ENCODE measurements around the gene KIF25. TPM values are rescaled to one million over a fixed set of nuclear protein-coding genes. Genes with fewer than 3 reads are reported as not detected.

The KIF25 gene
- total RNA-seq, 2 donors from 2014 or later, result 0.28 to 0.82 TPM

- Histone ChIP-seq H3K27me3 (replicated peaks; ENCODE audit: insufficient read depth) (no peaks in the 10 kb centered on the region), H3K4me3 (no peak overlapping the region), H3K27ac (no peak overlapping the region), H3K36me3 (peaks cover 11 to 15% of the 10 kb centered on the region in 2 donors), H3K9me3 (no peaks in the 10 kb centered on the region), H3K4me1 (replicated peaks) (no peaks in the 10 kb centered on the region)
- 91% methylated on average over 29 of the region's 29 CpGs for WGBS
- intact Hi-C loops (cut with DNase I), result no loop called here
- TF ChIP-seq POLR2A (IDR thresholded peaks at IDR 0.05) (no peak), CTCF (IDR thresholded peaks at IDR 0.05) (no peak), POLR2AphosphoS5 (IDR thresholded peaks at IDR 0.05) (no peak)
- DNase-seq (ENCODE audit: low spot score), result no peak
Observed at GRCh38 chr6:167951781-167952511, 45.5 kb upstream of the KIF25 start.

GRCh38 chr6:167952512-167952859, 45.0 kb upstream of the KIF25 start:
- H3K36me3 ChIP-seq, result peaks cover 11 to 15% of the 10 kb centered on the region in 2 donors
- intact Hi-C loops (cut with DNase I), result no loop called here
- 63% methylated on average over 1 of the region's 1 CpG for WGBS

GRCh38 chr6:167953551-167953950, 43.9 kb upstream of the KIF25 start:
- no peaks in the 10 kb centered on the region for H3K27me3 ChIP-seq (replicated peaks; ENCODE audit: insufficient read depth)
- WGBS, result 92% methylated on average over 5 of the region's 5 CpGs
- no peak overlapping the region for H3K27ac ChIP-seq
- TF ChIP-seq POLR2A (IDR thresholded peaks at IDR 0.05) (no peak), CTCF (IDR thresholded peaks at IDR 0.05) (no peak), POLR2AphosphoS5 (IDR thresholded peaks at IDR 0.05) (no peak)
- intact Hi-C loops (cut with DNase I), result no loop called here
- DNase-seq (ENCODE audit: low spot score), result no peak
- H3K4me1 ChIP-seq (replicated peaks), result no peaks in the 10 kb centered on the region
- no peak overlapping the region for H3K4me3 ChIP-seq
- peaks cover 5 to 15% of the 10 kb centered on the region in 2 donors for H3K36me3 ChIP-seq
- H3K9me3 ChIP-seq, result no peaks in the 10 kb centered on the region

More at GRCh38 chr6:167952512-167952859, 45.0 kb upstream of the KIF25 start:
- no peak for DNase-seq (ENCODE audit: low spot score)
- H3K4me1 ChIP-seq (replicated peaks), result no peaks in the 10 kb centered on the region
- no peak overlapping the region for H3K27ac ChIP-seq
- H3K9me3 ChIP-seq, result no peaks in the 10 kb centered on the region
- no peak overlapping the region for H3K4me3 ChIP-seq
- no peaks in the 10 kb centered on the region for H3K27me3 ChIP-seq (replicated peaks; ENCODE audit: insufficient read depth)
- TF ChIP-seq POLR2A (IDR thresholded peaks at IDR 0.05) (no peak), CTCF (IDR thresholded peaks at IDR 0.05) (no peak), POLR2AphosphoS5 (IDR thresholded peaks at IDR 0.05) (no peak)

- peaks cover 5 to 15% of the 10 kb centered on the region in 2 donors for H3K36me3 ChIP-seq
- no peaks in the 10 kb centered on the region for H3K27me3 ChIP-seq (replicated peaks; ENCODE audit: insufficient read depth)
- WGBS, result 91% methylated on average over 3 of the region's 3 CpGs
- intact Hi-C loops (cut with DNase I), result no loop called here
- no peak overlapping the region for H3K4me3 ChIP-seq
- H3K9me3 ChIP-seq, result no peaks in the 10 kb centered on the region
- DNase-seq (ENCODE audit: low spot score), result no peak
- TF ChIP-seq CTCF (IDR thresholded peaks at IDR 0.05), result no peak
- TF ChIP-seq POLR2AphosphoS5 (IDR thresholded peaks at IDR 0.05), result no peak
- no peak for TF ChIP-seq POLR2A (IDR thresholded peaks at IDR 0.05)
- no peaks in the 10 kb centered on the region for H3K4me1 ChIP-seq (replicated peaks)
- no peak overlapping the region for H3K27ac ChIP-seq
Observed at GRCh38 chr6:167954151-167954550, 43.3 kb upstream of the KIF25 start.

- H3K9me3 ChIP-seq, result no peaks in the 10 kb centered on the region
- H3K36me3 ChIP-seq, result peaks cover under 1 to 4% of the 10 kb centered on the region in 2 donors
- TF ChIP-seq CTCF (IDR thresholded peaks at IDR 0.05) (no peak), POLR2A (IDR thresholded peaks at IDR 0.05) (no peak), POLR2AphosphoS5 (IDR thresholded peaks at IDR 0.05) (no peak)
- intact Hi-C loops (cut with DNase I), result no loop called here
- no peak overlapping the region for H3K27ac ChIP-seq
- no peak overlapping the region for H3K4me3 ChIP-seq
- H3K4me1 ChIP-seq (replicated peaks), result no peaks in the 10 kb centered on the region
- no peaks in the 10 kb centered on the region for H3K27me3 ChIP-seq (replicated peaks; ENCODE audit: insufficient read depth)
- WGBS, result 95% methylated on average over 6 of the region's 6 CpGs
- no peak for DNase-seq (ENCODE audit: low spot score)
Observed at GRCh38 chr6:167956491-167956890, 41.0 kb upstream of the KIF25 start.
